Diencephalon (tissue), 1 donor: Measurements from ENCODE around the gene SGCG. TPM values are rescaled to one million over a fixed set of nuclear protein-coding genes. Genes with fewer than 3 reads are reported as not detected.

Experiments
- small RNA-seq: library from RNA; depleted of rRNA; stranded (forward); fragments of <200 nt; gene quantifications from one replicate; pipeline ENCODE3, GENCODE V24; 2014
- total RNA-seq: library from RNA; depleted of rRNA; stranded (reverse); fragments of >200 nt; gene quantifications from one replicate; pipeline ENCODE4 v1.2.3, GENCODE V29; 2014

SGCG gene
- total RNA-seq = 0.69 TPM

GRCh38 chr13:23180711-23181110, at the start of gene SGCG:
SGCG (plus strand) TSS chr13:23180979; CDS start chr13:23203695, 22,716 bp downstream.

Small RNAs within 50 kb of the gene (small RNA-seq; reads per million reads assigned to genes)
- gene RNU6-58P (not detected), gene RNY3P4 (not detected)
